SK-N-SH (cell line): Measurements from ENCODE around the gene GADL1. TPM values are rescaled to one million over a fixed set of nuclear protein-coding genes. Genes with fewer than 3 reads are reported as not detected.

ENCODE experiments used
- CTCF ChIA-PET: fragments of 300-600, 350-600 bp; formaldehyde crosslinking; extraction: SDS; loops from one replicate; lab custom pipeline; 2021; lab: Yijun Ruan, JAX
- POLR2A ChIA-PET: fragments of 350-600 bp; sonication (Branson Sonifier 250); formaldehyde crosslinking; extraction: SDS; loops from one replicate; lab custom pipeline; 2020; ENCODE audit warnings: antibody characterized with exemption, inconsistent platforms; lab: Yijun Ruan, JAX
- DNase-seq: peaks from one replicate; pipeline ENCODE4 v3.0.0; 2012
- H2AFZ ChIP-seq: fragments of 200-600 bp; sonication (generic); 2 replicates; pipeline ENCODE4 v1.8.1; 2016; ENCODE audit warnings: antibody characterized with exemption, mild to moderate bottlenecking, low read depth
- H3F3A ChIP-seq: fragments of 200-600 bp; sonication (generic); replicated peaks from 2 replicates; pipeline ENCODE3; 2016; ENCODE audit warnings: antibody characterized with exemption, mild to moderate bottlenecking; ENCODE audit not compliant: insufficient read depth
- H3K27ac ChIP-seq, 2 experiments: fragments of 200-500 bp in 1 of 2; fragments of 200-600 bp in 1 of 2; sonication (Bioruptor generic) in 1 of 2; sonication (generic), shearing (Covaris generic) in 1 of 2; 2 replicates each; pipeline versions ENCODE4 v1.5.1 to v1.6.1; 2014 to 2016; ENCODE audit warnings: low read depth in 2 of 2, inconsistent platforms in 1 of 2, low read length in 1 of 2, mild to moderate bottlenecking in 1 of 2, mixed read lengths in 1 of 2
- H3K27me3 ChIP-seq: fragments of 200-600 bp; sonication (generic), shearing (Covaris generic); 2 replicates; pipeline ENCODE4 v1.6.1; 2016; ENCODE audit warnings: mixed run types; ENCODE audit not compliant: insufficient read depth
- H3K36me3 ChIP-seq, 2 experiments: fragments of 200-500 bp in 1 of 2; fragments of 200-600 bp in 1 of 2; sonication (Bioruptor generic) in 1 of 2; sonication (generic) in 1 of 2; replicated peaks in 1 of 2; 2 replicates each; pipeline versions ENCODE3 to v1.5.1; 2014 to 2016; ENCODE audit warnings: low read length in 1 of 2, mild to moderate bottlenecking in 1 of 2; ENCODE audit not compliant: insufficient read depth in 2 of 2, control insufficient read depth in 1 of 2
- H3K4me1 ChIP-seq, 2 experiments: fragments of 200-500 bp in 1 of 2; fragments of 200-600 bp in 1 of 2; sonication (Bioruptor generic) in 1 of 2; sonication (generic), shearing (Covaris generic) in 1 of 2; 2 replicates each; pipeline versions ENCODE4 v1.5.1 to v1.6.1; 2014 to 2016; ENCODE audit warnings: low read depth in 1 of 2, low read length in 1 of 2, mixed run types in 1 of 2; ENCODE audit not compliant: insufficient read depth in 2 of 2, control insufficient read depth in 1 of 2
- H3K4me2 ChIP-seq: fragments of 200-600 bp; sonication (generic), shearing (Covaris generic); 2 replicates; pipeline ENCODE4 v1.6.1; 2017; ENCODE audit warnings: mixed run types
- H3K4me3 ChIP-seq, 2 experiments: fragments of 200-500 bp in 1 of 2; fragments of 200-600 bp in 1 of 2; sonication (Bioruptor generic) in 1 of 2; sonication (generic), shearing (Covaris generic) in 1 of 2; 2 replicates each; pipeline versions ENCODE4 v1.5.1 to v1.8.1; 2014 to 2016; ENCODE audit warnings: low read depth in 2 of 2, inconsistent platforms in 1 of 2, low read length in 1 of 2, mild to moderate bottlenecking in 1 of 2, mixed read lengths in 1 of 2, moderate library complexity in 1 of 2
- H3K79me2 ChIP-seq: fragments of 200-600 bp; sonication (generic); 2 replicates; pipeline ENCODE4 v1.8.1; 2017; ENCODE audit warnings: mild to moderate bottlenecking; ENCODE audit not compliant: insufficient read depth
- H3K9ac ChIP-seq: fragments of 200-600 bp; sonication (generic); 2 replicates; pipeline ENCODE4 v1.6.1; 2017; ENCODE audit warnings: mixed run types
- H3K9me2 ChIP-seq: fragments of 200-600 bp; sonication (generic); 2 replicates; pipeline ENCODE4 v1.6.1; 2017; ENCODE audit warnings: mixed run types
- H3K9me3 ChIP-seq: fragments of 200-600 bp; sonication (generic); 2 replicates; pipeline ENCODE4 v1.6.1; 2017; ENCODE audit warnings: mixed run types, mild to moderate bottlenecking, moderate library complexity
- H4K20me1 ChIP-seq: fragments of 200-600 bp; sonication (generic); 2 replicates; pipeline ENCODE4 v1.6.1; 2017; ENCODE audit warnings: mild to moderate bottlenecking, mixed run types; ENCODE audit not compliant: insufficient read depth
- CHD2 ChIP-seq: fragments of 150-350 bp; IDR thresholded peaks from 2 replicates; pipeline ENCODE4 v1.6.1; 2018; ENCODE audit warnings: low read length; ENCODE audit not compliant: partially characterized antibody
- ELF1 ChIP-seq: IDR thresholded peaks from 2 replicates; pipeline ENCODE4 v1.4.0; 2012
- FOSL2 ChIP-seq: IDR thresholded peaks from 2 replicates; pipeline ENCODE4 v1.4.0; 2012; ENCODE audit warnings: low read depth, mild to moderate bottlenecking, moderate library complexity, borderline replicate concordance
- FOXJ3 ChIP-seq: sonication (generic); formaldehyde crosslinking; IDR thresholded peaks from 2 replicates; pipeline ENCODE4 v1.5.1; 2020; ENCODE audit warnings: mild to moderate bottlenecking, missing genetic modification reagents
- FOXM1 ChIP-seq: IDR thresholded peaks from 2 replicates; pipeline ENCODE4 v1.4.0; 2012; ENCODE audit warnings: low read depth, mild to moderate bottlenecking
- GABPA ChIP-seq: IDR thresholded peaks from 2 replicates; pipeline ENCODE4 v1.4.0; 2012; ENCODE audit warnings: low read depth, mild to moderate bottlenecking
- IRF3 ChIP-seq: fragments of 150-350 bp; IDR thresholded peaks from 2 replicates; pipeline ENCODE4 v1.6.1; 2016; ENCODE audit warnings: mild to moderate bottlenecking, low read depth, low read length
- JUND ChIP-seq: IDR thresholded peaks from 2 replicates; pipeline ENCODE4 v1.4.0; 2012
- MEF2A ChIP-seq: IDR thresholded peaks from 2 replicates; pipeline ENCODE4 v1.4.0; 2012; ENCODE audit warnings: low read depth, borderline replicate concordance
- MXI1 ChIP-seq: IDR thresholded peaks from 2 replicates; pipeline ENCODE4 v1.6.1; 2012; ENCODE audit warnings: mild to moderate bottlenecking, low read depth, low read length, improper control_type of control experiment
- NFIC ChIP-seq: IDR thresholded peaks from 2 replicates; pipeline ENCODE4 v1.4.0; 2012; ENCODE audit warnings: borderline replicate concordance
- POLR2AphosphoS5 ChIP-seq: IDR thresholded peaks from 2 replicates; pipeline ENCODE4 v1.6.1; 2012; ENCODE audit warnings: low read depth, low read length
- RAD21 ChIP-seq: IDR thresholded peaks from 2 replicates; pipeline ENCODE4 v1.6.1; 2012; ENCODE audit warnings: mild to moderate bottlenecking, low read length
- RCOR1 ChIP-seq: fragments of 150-350 bp; IDR thresholded peaks from 2 replicates; pipeline ENCODE4 v1.6.1; 2017; ENCODE audit warnings: antibody characterized with exemption, low read length
- RFX5 ChIP-seq: IDR thresholded peaks from 2 replicates; pipeline ENCODE4 v1.6.1; 2012; ENCODE audit warnings: mild to moderate bottlenecking, improper control_type of control experiment, low read length
- RXRA ChIP-seq: IDR thresholded peaks from 2 replicates; pipeline ENCODE4 v1.4.0; 2012; ENCODE audit warnings: low read depth, mild to moderate bottlenecking, borderline replicate concordance
- SIN3A ChIP-seq: IDR thresholded peaks from 2 replicates; pipeline ENCODE4 v1.6.1; 2012; ENCODE audit warnings: low read depth, mild to moderate bottlenecking, low read length, moderate library complexity, borderline replicate concordance
- SMC3 ChIP-seq: IDR thresholded peaks from 2 replicates; pipeline ENCODE4 v1.6.1; 2012; ENCODE audit warnings: low read depth, low read length, improper control_type of control experiment
- TAF1 ChIP-seq: IDR thresholded peaks from 2 replicates; pipeline ENCODE4 v1.6.1; 2012; ENCODE audit warnings: low read depth, mild to moderate bottlenecking, low read length, moderate library complexity, borderline replicate concordance
- TCF12 ChIP-seq: IDR thresholded peaks from 2 replicates; pipeline ENCODE4 v1.4.0; 2012
- TEAD4 ChIP-seq: IDR thresholded peaks from 2 replicates; pipeline ENCODE4 v1.4.0; 2012; ENCODE audit warnings: mild to moderate bottlenecking, borderline replicate concordance; ENCODE audit not compliant: insufficient read depth
- USF1 ChIP-seq: IDR thresholded peaks from 2 replicates; pipeline ENCODE4 v1.4.0; 2012; ENCODE audit warnings: low read depth, borderline replicate concordance
- WGBS: methylation state at CpG from one replicate; pipeline ENCODE4 v1.1.6; 2017; ENCODE audit warnings: low lambda C conversion rate; 5-methylcytosine and 5-hydroxymethylcytosine counted together
- polyA plus RNA-seq, 3 experiments: library from polyadenylated mRNA; depleted of rRNA; stranded (reverse); fragments of >200 nt; gene quantifications; 2 replicates each; pipeline ENCODE4 v1.2.3, GENCODE V29; 2012
- TF ChIP-seq, protein P1 (sequence below): fragments of 200-600 bp; sonication (generic); IDR thresholded peaks from 2 replicates; pipeline ENCODE4 v1.6.1; 2017; ENCODE audit warnings: antibody characterized with exemption, mild to moderate bottlenecking, moderate library complexity
- TF ChIP-seq, protein P2 (sequence below): IDR thresholded peaks from 2 replicates; pipeline ENCODE4 v1.4.0; 2012; ENCODE audit warnings: low read depth

Gene GADL1
- polyA plus RNA-seq, 1 of the 3 experiments (the other 2 are of a cell fraction) = not detected

DNA sequence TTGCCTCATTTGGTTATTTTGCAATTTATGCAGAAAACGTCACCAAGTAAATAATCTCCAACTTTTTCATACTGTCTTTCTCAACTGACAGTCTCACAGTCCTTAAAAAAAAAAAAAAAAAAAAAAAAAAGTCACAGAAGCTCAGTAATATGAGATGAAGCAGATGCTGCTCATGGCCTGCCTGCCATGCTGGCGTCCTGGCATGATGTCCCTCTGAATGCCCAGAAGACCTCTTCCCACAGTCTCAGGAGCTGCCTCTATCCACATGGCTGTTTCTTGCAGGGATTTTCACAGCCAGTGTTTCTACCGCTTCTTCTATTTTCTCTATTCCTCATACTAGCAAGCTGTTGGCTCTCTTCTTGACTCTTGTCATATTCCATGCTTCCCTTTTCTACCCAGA is 200.3 kb downstream of the GADL1 start:
- H3K9me2 ChIP-seq = no peaks in the 10 kb centered on the region
- no peak overlapping the region for H3K9ac ChIP-seq
- DNase-seq = no peak
- H3K27ac ChIP-seq = no peak overlapping the region
- no peak overlapping the region for H3K4me3 ChIP-seq
- H2AFZ ChIP-seq = no peak overlapping the region
- peaks cover 32 to 73% of the 10 kb centered on the region in 2 experiments for H3K36me3 ChIP-seq
- H3K4me2 ChIP-seq = no peak overlapping the region
- H3F3A ChIP-seq = peaks cover 7% of the 10 kb centered on the region
- ChIA-PET POLR2A (no interaction called here), CTCF (interaction anchor here (0.7 to 9.4 kb wide), 35 partner anchors 10 to 1181 kb away, joined by 3 to 117 read pairs (median 4); no protein-coding TSS in a partner anchor)
- peaks cover 9% of the 10 kb centered on the region for H3K79me2 ChIP-seq
- H3K4me1 ChIP-seq = peaks cover 22 to 26% of the 10 kb centered on the region in 2 experiments
- TF ChIP-seq TCF12 (0 out of 2 replicates have a peak, but pooled peaks have one; percentile 8), TEAD4 (no peak), GABPA (no peak)
- H4K20me1 ChIP-seq = no peaks in the 10 kb centered on the region
- no peaks in the 10 kb centered on the region for H3K9me3 ChIP-seq
- no peaks in the 10 kb centered on the region for H3K27me3 ChIP-seq
- WGBS = 55% methylated on average over 3 of the region's 3 CpGs

GRCh38 chr3:30693470-30694120 is 200.9 kb downstream of the GADL1 start:
- H3K4me2 ChIP-seq = no peak overlapping the region
- no peak overlapping the region for H3K9ac ChIP-seq
- no peaks in the 10 kb centered on the region for H4K20me1 ChIP-seq
- peaks cover 10% of the 10 kb centered on the region for H3K79me2 ChIP-seq
- POLR2A ChIA-PET = no interaction called here
- no peak overlapping the region; a peak in 1 of 4 replicates for H3K27ac ChIP-seq
- no peaks in the 10 kb centered on the region for H3K9me2 ChIP-seq
- peaks cover 32 to 68% of the 10 kb centered on the region in 2 experiments for H3K36me3 ChIP-seq
- H3K4me3 ChIP-seq = no peak overlapping the region; a peak in 1 of 4 replicates
- peaks cover 12% of the 10 kb centered on the region for H3F3A ChIP-seq
- H2AFZ ChIP-seq = no peak overlapping the region
- H3K9me3 ChIP-seq = no peaks in the 10 kb centered on the region
- peak; percentile 55 for DNase-seq
- H3K4me1 ChIP-seq = peaks cover 27 to 32% of the 10 kb centered on the region in 2 experiments
- no peaks in the 10 kb centered on the region for H3K27me3 ChIP-seq
- CTCF ChIA-PET = interaction anchor here (0.6 to 9.4 kb wide), 58 partner anchors 8 to 1549 kb away, joined by 3 to 117 read pairs (median 3); no protein-coding TSS in a partner anchor
- 13% methylated on average over 2 of the region's 2 CpGs for WGBS
- TF ChIP-seq MXI1 (no peak), USF1 (no peak), TAF1 (no peak), ELF1 (no peak), SMC3 (peak; percentile 96), RCOR1 (0 out of 2 replicates have a peak, but pooled peaks have one; percentile 23), POLR2AphosphoS5 (no peak), FOXM1 (no peak), FOSL2 (no peak), JUND (no peak), TCF12 (0 out of 2 replicates have a peak, but pooled peaks have one; percentile 13), CHD2 (no peak), SIN3A (no peak), NFIC (no peak), RFX5 (peak; percentile 23; the same call in 1 of the 2 replicates), IRF3 (no peak), TEAD4 (no peak), MEF2A (no peak), FOXJ3 (CRISPR knock-in tag) (no peak), RAD21 (peak; percentile 100), GABPA (no peak), RXRA (no peak)
- TF ChIP-seq, protein P1, sequence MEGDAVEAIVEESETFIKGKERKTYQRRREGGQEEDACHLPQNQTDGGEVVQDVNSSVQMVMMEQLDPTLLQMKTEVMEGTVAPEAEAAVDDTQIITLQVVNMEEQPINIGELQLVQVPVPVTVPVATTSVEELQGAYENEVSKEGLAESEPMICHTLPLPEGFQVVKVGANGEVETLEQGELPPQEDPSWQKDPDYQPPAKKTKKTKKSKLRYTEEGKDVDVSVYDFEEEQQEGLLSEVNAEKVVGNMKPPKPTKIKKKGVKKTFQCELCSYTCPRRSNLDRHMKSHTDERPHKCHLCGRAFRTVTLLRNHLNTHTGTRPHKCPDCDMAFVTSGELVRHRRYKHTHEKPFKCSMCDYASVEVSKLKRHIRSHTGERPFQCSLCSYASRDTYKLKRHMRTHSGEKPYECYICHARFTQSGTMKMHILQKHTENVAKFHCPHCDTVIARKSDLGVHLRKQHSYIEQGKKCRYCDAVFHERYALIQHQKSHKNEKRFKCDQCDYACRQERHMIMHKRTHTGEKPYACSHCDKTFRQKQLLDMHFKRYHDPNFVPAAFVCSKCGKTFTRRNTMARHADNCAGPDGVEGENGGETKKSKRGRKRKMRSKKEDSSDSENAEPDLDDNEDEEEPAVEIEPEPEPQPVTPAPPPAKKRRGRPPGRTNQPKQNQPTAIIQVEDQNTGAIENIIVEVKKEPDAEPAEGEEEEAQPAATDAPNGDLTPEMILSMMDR = peak; percentile 89
- TF ChIP-seq, protein P2, sequence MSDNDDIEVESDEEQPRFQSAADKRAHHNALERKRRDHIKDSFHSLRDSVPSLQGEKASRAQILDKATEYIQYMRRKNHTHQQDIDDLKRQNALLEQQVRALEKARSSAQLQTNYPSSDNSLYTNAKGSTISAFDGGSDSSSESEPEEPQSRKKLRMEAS = 0 out of 2 replicates have a peak, but pooled peaks have one; percentile 39
